MM.1S (cell line): ENCODE results near the gene NFATC1.

Experiments used
- EZH2 ChIP-seq: fragments of 300-600 bp; sonication (generic); optimal IDR thresholded peaks from 2 replicates; pipeline ENCODE3; 2017; ENCODE audit warnings: low read depth, mild to moderate bottlenecking, antibody characterized with exemption, low read length, mixed read lengths
- TF ChIP-seq, protein P1 (sequence below): fragments of 300-600 bp; sonication (generic); IDR thresholded peaks from 2 replicates; pipeline ENCODE4 v1.5.1; 2016; ENCODE audit warnings: antibody characterized with exemption, low read length, mixed read lengths

DNA sequence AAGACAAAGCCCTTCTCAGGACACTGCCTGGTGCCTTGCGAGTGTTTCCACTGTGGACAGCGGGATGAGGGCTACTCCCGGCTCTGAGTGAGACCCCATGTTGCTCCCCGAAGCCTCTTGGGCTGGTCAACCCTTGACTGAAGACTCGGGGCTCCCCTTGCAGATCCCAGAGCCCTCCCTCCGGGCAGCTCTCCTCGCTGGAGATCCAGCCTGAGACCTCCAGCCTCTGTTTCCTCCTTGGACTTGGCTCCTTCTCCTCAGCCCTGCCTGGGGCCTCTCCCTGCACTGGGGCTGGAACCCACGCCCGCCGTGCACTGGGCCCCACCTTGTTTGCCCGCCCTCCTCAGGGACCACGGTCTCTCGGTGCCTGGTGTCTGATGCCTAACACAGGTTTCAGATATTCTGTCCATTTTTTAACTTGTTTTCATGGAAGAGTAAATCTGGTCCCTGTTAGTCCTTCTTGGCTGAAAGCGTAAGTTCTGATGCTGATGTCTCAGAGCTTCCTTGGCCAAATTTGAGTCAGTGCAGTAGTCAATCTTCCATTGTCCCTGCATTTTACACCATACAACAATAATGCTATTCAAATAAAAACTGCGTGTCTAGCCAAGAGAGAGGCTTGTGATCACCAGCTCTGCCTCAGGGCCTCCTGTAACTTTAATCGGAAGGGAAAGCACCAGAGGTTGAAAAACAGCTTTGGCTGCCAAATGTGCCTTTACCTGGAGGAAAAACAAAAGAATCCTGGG lies 144.6 kb downstream of the NFATC1 start:
- TF ChIP-seq, protein P1, sequence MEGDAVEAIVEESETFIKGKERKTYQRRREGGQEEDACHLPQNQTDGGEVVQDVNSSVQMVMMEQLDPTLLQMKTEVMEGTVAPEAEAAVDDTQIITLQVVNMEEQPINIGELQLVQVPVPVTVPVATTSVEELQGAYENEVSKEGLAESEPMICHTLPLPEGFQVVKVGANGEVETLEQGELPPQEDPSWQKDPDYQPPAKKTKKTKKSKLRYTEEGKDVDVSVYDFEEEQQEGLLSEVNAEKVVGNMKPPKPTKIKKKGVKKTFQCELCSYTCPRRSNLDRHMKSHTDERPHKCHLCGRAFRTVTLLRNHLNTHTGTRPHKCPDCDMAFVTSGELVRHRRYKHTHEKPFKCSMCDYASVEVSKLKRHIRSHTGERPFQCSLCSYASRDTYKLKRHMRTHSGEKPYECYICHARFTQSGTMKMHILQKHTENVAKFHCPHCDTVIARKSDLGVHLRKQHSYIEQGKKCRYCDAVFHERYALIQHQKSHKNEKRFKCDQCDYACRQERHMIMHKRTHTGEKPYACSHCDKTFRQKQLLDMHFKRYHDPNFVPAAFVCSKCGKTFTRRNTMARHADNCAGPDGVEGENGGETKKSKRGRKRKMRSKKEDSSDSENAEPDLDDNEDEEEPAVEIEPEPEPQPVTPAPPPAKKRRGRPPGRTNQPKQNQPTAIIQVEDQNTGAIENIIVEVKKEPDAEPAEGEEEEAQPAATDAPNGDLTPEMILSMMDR: no peak
- TF ChIP-seq EZH2: no peak
